Activated T-helper 2 cell treated with anti-CD3 and anti-CD28 coated beads, Interferon-gamma antibody, Interleukin-2, Interleukin-4, amounts not matched to agents 10 μg/mL and 5 μg/mL and 100 μg/mL, durations not matched to agents 14 hours and 24 hours and 36 hours (primary cell): ENCODE data around the gene SLC1A2. TPM values are rescaled to one million over a fixed set of nuclear protein-coding genes. Genes with fewer than 3 reads are reported as not detected.

Experiments used
- DNase-seq: peaks from one replicate; pipeline ENCODE4 v3.0.0; 2021; ENCODE audit warnings: low spot score
- H3K27ac Mint-ChIP-seq: one replicate; pipeline ENCODE4 v1.8.0; 2021; ENCODE audit warnings: mixed read lengths
- H3K27me3 Mint-ChIP-seq: one replicate; pipeline ENCODE4 v1.8.0; 2021; ENCODE audit warnings: low read depth, mixed read lengths
- H3K36me3 Mint-ChIP-seq: one replicate; pipeline ENCODE4 v1.8.0; 2021; ENCODE audit warnings: low read depth, mixed read lengths
- H3K4me1 Mint-ChIP-seq: one replicate; pipeline ENCODE4 v1.8.0; 2021; ENCODE audit warnings: low read depth, mixed read lengths
- H3K4me3 Mint-ChIP-seq: one replicate; pipeline ENCODE4 v1.8.0; 2021; ENCODE audit warnings: low read depth, mild to moderate bottlenecking, moderate library complexity, mixed read lengths
- H3K9me3 Mint-ChIP-seq: one replicate; pipeline ENCODE4 v1.8.0; 2021; ENCODE audit warnings: mixed read lengths
- intact Hi-C: fragments of 100-400 bp; cut with micrococcal nuclease; formaldehyde crosslinking; loops from one replicate; pipeline ENCODE4 v1.15.1; 2023
- total RNA-seq: library from RNA; stranded (reverse); gene quantifications from 2 replicates; pipeline ENCODE4 v1.2.3, GENCODE V29; 2022

SLC1A2 gene
- total RNA-seq, 1 donor from 2014 or later = not detected

DNA sequence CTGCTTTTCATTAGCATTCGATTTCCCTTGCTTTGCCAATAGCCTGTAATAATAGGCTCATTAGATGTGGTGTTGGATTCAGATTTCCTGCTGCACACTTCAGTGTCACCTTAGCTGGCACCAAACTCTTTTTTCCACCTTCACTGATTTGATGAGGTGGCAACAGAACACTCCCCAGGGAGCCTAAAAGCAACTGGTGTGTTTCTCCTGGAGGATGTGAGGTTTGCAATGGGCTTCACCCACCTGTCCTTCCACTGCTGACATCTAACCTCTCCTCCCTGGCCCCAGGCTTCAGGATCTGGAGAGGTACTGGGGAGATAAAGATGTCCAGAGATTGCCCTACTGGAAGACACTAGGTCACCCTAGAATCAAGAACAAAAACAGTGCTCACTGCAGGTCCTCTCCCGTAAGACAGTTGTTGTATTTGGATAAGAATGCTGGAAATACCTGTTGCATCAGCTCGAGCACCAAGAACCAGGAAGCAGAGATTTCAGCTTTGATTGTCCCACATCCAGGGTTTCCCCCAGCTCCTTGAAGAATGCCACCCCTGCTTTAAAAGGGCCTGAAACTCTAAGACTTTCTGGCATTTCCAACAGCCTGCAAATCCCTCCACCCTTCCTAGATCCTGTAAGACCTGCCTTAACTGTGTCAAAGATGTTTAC lies 96.9 kb downstream of the SLC1A2 start:
- Mint-ChIP-seq H3K27ac (no peak overlapping the region), H3K9me3 (no peaks in the 10 kb centered on the region), H3K27me3 (peaks cover 9% of the 10 kb centered on the region), H3K4me1 (peaks cover 5% of the 10 kb centered on the region), H3K4me3 (no peak overlapping the region), H3K36me3 (no peaks in the 10 kb centered on the region)
- intact Hi-C loops = no loop called here
- no peak for DNase-seq

DNA sequence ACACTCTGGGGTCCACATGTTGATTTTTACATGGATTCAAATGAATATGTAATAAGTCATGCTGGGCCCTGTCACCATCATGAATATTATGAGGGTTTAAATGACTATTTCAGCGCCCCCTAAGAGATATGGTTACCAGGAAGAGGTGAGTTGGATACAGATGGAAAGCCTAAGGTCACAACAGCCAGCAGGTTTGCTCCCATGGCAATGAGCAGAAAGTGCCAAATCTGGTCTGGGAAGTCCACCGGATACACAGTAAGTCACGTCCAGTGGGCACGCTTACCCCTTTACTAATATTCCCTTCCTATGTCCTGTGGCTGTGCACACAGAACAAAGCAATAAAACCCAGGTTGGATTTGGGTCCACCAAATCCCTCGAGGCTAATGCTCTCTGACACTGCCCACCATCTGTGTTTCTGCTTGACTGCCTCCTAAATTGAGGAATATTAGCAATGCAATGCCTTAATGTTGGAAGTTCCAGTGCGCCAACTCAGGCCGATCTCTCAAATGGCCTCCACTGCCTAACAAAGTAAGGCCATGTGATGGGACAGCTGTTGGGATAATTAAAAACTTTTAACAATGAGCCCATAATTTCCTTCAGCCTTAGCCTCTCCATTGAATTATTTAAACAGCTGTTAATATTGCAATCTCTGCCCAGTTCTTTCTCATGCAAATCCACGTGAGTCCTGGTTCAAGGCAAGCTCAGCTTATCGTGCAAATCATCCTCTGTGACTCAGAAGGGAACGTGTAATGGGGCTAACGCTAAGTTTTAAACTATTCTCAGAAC lies 97.6 kb downstream of the SLC1A2 start:
- H3K4me3 Mint-ChIP-seq = no peak overlapping the region
- peaks cover 9% of the 10 kb centered on the region for H3K27me3 Mint-ChIP-seq
- H3K9me3 Mint-ChIP-seq = no peaks in the 10 kb centered on the region
- intact Hi-C loops = no loop called here
- no peak for DNase-seq
- H3K36me3 Mint-ChIP-seq = no peaks in the 10 kb centered on the region
- no peak overlapping the region for H3K27ac Mint-ChIP-seq
- H3K4me1 Mint-ChIP-seq = peaks cover 5% of the 10 kb centered on the region

DNA sequence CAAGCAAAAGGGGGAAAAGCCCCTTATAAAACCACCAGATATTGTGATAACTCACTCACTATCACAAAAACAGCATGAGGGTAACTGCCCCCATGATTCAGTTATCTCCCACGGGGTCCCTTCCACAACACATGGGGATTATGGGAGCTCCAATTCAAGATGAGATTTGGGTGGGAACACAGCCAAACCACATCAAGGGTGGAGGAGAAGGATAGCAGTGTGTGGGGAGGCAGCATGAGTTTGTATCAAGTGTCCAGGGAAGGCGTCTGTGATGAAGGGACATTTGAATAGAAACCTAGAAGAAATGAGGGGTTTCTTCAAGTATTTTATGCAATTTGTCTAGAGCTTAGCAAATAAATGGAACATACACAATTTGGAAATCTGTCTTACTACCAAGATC lies 98.2 kb downstream of the SLC1A2 start:
- Mint-ChIP-seq H3K27ac (no peak overlapping the region), H3K36me3 (no peaks in the 10 kb centered on the region), H3K4me1 (peaks cover 5% of the 10 kb centered on the region), H3K27me3 (peaks cover 9% of the 10 kb centered on the region), H3K9me3 (no peaks in the 10 kb centered on the region), H3K4me3 (no peak overlapping the region)
- intact Hi-C loops = no loop called here
- DNase-seq = no peak

DNA sequence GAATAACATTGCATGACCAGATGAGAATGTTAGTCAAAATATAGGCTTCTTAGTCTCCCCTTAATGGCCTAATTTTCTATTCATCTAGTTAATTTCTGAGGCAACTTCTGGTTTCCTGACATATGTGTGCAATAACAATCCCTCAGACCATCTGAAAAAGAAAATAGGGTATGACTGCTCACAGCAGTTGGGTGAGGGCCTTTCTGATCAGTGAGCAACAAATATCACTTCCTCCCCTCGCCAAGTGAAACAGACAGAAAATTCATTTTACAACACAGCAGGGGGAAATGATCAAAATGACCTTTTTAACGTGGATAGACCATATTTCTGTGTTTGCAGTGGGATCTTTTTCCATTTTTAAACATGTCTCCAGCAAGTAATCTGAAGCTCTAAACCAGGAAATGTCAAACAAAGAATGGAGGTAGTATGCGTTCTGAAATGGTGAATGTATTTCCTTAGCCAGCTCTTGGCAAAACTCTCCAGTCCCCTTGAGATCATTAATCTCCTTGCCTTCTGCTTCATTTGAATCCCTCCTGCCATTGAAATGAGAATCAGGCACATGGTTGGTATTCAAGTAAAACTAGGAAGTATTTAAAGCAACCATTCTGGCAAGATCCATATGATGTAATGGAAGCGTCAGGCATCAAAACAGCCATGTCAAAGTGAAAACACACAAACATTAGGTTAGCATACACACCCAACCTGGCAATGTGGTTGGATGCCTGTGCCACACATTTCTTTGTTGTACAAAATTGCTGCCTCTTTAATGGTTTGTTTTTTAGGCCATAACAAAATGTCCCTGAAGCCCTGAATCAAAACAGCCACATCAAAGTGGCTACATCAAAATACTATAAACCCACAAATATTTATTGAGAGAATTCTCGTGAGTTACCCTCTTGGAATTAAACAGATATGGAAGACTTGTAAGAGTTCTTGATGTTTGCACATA lies 100.1 kb downstream of the SLC1A2 start:
- no peak overlapping the region for H3K27ac Mint-ChIP-seq
- no peaks in the 10 kb centered on the region for H3K9me3 Mint-ChIP-seq
- no peak for DNase-seq
- no peak overlapping the region for H3K4me3 Mint-ChIP-seq
- intact Hi-C loops = no loop called here
- H3K4me1 Mint-ChIP-seq = peaks cover 5% of the 10 kb centered on the region
- peaks cover 9% of the 10 kb centered on the region for H3K27me3 Mint-ChIP-seq
- H3K36me3 Mint-ChIP-seq = no peaks in the 10 kb centered on the region

DNA sequence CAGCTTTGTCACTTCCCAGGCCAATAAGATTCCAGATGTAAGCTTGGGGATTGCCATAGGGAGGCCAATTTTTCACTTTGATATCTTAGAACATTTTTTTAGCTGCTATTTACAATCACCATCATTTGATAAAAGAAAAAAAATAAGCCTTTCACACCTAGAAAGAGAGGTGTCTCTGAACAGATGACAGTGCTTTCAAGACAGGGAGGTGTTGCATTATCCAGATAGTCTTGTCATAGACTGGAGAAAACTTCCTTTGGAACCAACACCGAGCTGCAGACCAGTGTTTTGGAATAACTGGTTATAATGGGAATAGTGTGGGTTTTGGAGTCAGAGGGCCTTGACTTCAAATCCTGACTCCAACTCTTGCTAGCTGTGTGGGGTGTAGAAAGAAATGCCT lies 101.0 kb downstream of the SLC1A2 start:
- Mint-ChIP-seq H3K27me3 (peaks cover 9% of the 10 kb centered on the region), H3K36me3 (no peaks in the 10 kb centered on the region), H3K27ac (no peak overlapping the region), H3K4me3 (no peak overlapping the region), H3K9me3 (no peaks in the 10 kb centered on the region), H3K4me1 (peaks cover 5% of the 10 kb centered on the region)
- intact Hi-C loops = no loop called here
- no peak for DNase-seq

DNA sequence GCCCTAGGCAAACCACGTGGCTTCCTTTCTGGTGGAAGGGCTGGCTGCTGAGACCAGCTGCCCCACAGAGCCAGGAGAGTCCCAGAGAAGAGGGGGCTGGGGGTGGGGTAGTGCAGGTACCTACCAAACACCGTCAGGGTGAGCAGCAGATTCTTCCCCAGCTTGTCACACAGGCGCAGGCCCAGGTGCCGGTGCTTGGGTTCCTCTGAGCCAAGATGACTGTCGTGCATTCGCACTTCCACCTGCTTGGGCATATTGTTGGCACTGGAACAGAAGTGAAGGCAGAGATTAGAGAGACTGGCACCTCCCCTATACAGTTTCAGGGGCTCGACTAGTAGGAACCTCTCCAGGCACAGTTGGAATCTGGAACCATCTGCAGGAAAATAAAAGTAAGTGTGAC lies 102.1 kb downstream of the SLC1A2 start:
- peaks cover 5% of the 10 kb centered on the region for H3K4me1 Mint-ChIP-seq
- no peak for DNase-seq
- H3K9me3 Mint-ChIP-seq = no peaks in the 10 kb centered on the region
- H3K4me3 Mint-ChIP-seq = no peak overlapping the region
- no peak overlapping the region for H3K27ac Mint-ChIP-seq
- H3K27me3 Mint-ChIP-seq = peaks cover 3% of the 10 kb centered on the region
- intact Hi-C loops = no loop called here
- H3K36me3 Mint-ChIP-seq = no peaks in the 10 kb centered on the region

DNA sequence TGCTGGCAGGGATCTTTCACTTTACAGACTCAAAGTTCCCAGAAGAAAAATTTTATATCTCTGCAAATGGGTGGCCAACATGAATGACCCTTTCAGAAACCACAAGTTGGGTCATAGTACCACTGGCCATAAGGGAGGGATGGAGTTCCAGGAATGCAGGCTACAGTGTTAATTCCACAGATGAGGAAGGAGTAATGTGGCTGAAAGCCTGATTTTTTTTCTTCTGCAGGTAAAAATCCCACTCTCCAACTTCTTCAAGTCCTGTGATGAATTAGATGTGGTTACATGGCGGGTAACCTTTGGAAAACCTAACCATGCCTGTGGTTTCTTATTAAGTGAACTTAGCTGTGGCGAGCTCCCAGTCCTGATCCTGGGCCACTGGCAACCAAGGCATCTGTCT lies 103.2 kb downstream of the SLC1A2 start:
- Mint-ChIP-seq H3K4me1 (peaks cover 5% of the 10 kb centered on the region), H3K27ac (no peak overlapping the region), H3K36me3 (no peaks in the 10 kb centered on the region), H3K4me3 (no peak overlapping the region), H3K27me3 (peaks cover 2% of the 10 kb centered on the region), H3K9me3 (no peaks in the 10 kb centered on the region)
- DNase-seq = no peak
- intact Hi-C loops = no loop called here

DNA sequence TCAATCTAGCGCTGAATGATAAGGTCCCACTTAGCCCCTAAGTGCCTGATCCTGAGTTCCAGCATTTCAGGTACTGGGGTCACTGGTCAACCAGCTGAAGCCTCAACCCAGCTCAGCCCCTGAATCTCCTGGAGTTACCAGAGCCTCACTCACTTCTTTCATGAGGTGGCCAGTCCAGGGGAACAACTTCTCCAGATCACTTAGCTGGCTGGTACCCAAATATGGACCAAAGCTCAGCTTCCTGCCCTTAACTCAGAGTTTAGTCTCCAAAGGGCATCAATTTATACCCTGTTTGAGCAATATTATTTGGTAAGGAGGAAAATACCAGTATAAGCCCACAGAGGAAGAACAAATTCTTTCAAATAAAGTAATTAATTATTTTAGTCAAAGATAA lies 105.6 kb downstream of the SLC1A2 start:
- Mint-ChIP-seq H3K27ac (no peak overlapping the region), H3K36me3 (no peaks in the 10 kb centered on the region), H3K27me3 (no peaks in the 10 kb centered on the region), H3K9me3 (no peaks in the 10 kb centered on the region), H3K4me3 (no peak overlapping the region), H3K4me1 (no peaks in the 10 kb centered on the region)
- no peak for DNase-seq
- intact Hi-C loops = no loop called here

DNA sequence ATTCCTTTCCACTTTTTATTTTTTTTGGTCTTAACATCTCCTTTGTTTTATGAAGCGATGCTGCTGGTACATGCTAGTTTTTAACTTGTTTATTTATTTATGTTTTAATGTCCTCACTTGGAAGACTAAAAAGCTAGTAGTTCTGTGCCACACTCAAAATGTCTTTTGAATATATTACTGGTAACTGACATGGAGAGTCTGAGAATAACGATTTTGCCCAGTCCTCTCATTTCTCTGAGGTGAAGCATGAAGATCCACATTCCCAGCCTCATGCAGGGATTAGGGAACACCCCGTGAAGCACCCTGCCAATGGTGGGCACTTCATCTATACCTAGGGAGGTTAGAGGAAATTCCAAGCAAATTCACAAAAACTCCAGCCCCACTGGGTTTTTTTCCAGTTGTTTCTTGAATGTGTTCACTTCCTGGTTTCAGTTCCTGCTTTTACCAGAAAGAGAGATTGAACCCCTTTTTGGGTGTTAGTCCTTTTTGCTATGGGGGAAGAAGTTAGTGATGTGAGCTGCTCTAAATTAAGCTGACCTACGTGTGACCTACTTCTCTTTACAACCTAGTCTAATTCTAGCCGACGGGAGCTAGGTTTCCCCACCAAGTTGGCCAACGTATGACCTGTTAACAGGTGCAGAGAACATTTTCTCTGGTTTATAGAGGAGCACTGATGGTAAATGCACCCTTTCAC lies 106.1 kb downstream of the SLC1A2 start:
- no peaks in the 10 kb centered on the region for H3K9me3 Mint-ChIP-seq
- H3K4me3 Mint-ChIP-seq = no peak overlapping the region
- no peak for DNase-seq
- no peaks in the 10 kb centered on the region for H3K27me3 Mint-ChIP-seq
- H3K27ac Mint-ChIP-seq = no peak overlapping the region
- no peaks in the 10 kb centered on the region for H3K36me3 Mint-ChIP-seq
- intact Hi-C loops = no loop called here
- H3K4me1 Mint-ChIP-seq = no peaks in the 10 kb centered on the region

DNA sequence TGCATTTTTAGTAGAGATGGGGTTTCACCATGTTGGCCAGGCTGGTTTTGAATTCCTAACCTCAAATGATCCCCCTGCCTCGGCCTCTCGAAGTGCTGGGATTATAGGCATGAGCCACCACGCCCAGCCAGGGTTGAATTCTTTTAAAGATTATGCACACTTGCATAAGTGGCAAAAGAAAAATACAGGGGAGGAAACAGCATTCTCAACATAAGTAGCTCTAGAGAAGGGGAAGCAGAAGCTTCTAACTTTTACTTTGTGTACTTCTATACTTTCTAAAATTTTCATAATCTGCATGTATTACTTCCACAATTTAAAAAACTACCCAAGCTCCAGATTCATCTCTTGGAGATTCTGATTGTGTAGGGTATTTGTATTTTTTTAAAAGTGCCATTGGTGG lies 108.0 kb downstream of the SLC1A2 start:
- Mint-ChIP-seq H3K36me3 (no peaks in the 10 kb centered on the region), H3K4me3 (no peak overlapping the region), H3K27me3 (no peaks in the 10 kb centered on the region), H3K9me3 (no peaks in the 10 kb centered on the region), H3K4me1 (no peaks in the 10 kb centered on the region), H3K27ac (no peak overlapping the region)
- intact Hi-C loops = no loop called here
- DNase-seq = no peak

DNA sequence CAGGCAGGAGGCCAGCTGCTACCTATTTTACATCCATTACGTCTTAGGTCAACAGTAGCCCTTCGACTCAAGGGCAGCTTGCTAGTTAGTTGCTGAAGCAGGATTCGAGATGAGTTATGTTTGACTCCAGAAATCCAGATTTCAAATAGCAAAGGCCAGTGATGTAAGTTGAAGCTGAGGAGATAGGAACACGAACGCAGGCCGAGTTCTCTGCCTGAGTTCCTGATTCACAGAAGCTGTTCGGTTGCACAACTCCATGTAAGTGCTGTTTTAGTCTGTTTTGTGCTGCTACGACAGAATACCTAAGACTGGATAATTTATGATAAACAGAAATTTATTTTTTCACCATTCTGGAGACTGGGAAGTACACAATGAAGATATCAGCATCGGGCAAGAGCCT lies 111.2 kb downstream of the SLC1A2 start:
- H3K27ac Mint-ChIP-seq = no peak overlapping the region
- no peaks in the 10 kb centered on the region for H3K9me3 Mint-ChIP-seq
- intact Hi-C loops = no loop called here
- DNase-seq = no peak
- peaks cover 12% of the 10 kb centered on the region for H3K4me1 Mint-ChIP-seq
- H3K36me3 Mint-ChIP-seq = no peaks in the 10 kb centered on the region
- no peak overlapping the region for H3K4me3 Mint-ChIP-seq
- H3K27me3 Mint-ChIP-seq = no peaks in the 10 kb centered on the region

DNA sequence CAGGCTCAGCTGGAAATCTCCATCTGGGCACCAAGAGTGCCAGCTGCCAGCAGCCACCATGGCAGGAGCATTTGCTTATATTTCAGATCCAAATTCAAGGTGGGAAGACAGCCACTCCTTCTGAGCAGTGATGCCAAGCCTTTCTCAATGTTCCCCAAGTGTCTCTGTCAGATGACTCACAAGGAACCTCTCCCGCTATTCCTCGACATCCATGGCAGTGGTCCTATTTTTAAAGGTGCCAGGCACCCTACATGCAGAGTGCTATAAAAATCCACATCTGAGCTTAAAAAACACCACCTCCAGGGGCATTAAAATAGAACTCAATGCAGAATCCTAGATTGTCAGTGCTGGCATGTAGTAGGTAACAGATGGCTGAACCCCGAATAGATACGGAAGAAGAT lies 112.1 kb downstream of the SLC1A2 start:
- no peaks in the 10 kb centered on the region for H3K9me3 Mint-ChIP-seq
- H3K27ac Mint-ChIP-seq = no peak overlapping the region
- H3K4me3 Mint-ChIP-seq = no peak overlapping the region
- H3K4me1 Mint-ChIP-seq = peaks cover 12% of the 10 kb centered on the region
- no peak for DNase-seq
- H3K36me3 Mint-ChIP-seq = no peaks in the 10 kb centered on the region
- intact Hi-C loops = no loop called here
- H3K27me3 Mint-ChIP-seq = no peaks in the 10 kb centered on the region
